Stimulated activated naive B cell treated with anti-CD40 and anti-IgM and Interleukin-4, amounts not matched to agents 10 μg/mL and 1 μg/mL and 100 μg/mL, for 72 hours (primary cell): ENCODE data around the gene SCN10A.

Source experiments
- ATAC-seq, 2 donors: fragments of 150-1000 bp; cut with Tn5 transposase; replicated peaks; 2 replicates each; pipeline ENCODE4 v1.10.0; 2021; ENCODE audit warnings: moderate library complexity in 1 of 2
- DNase-seq: peaks from one replicate; pipeline ENCODE4 v3.0.0; 2021
- H3K27ac Mint-ChIP-seq: one replicate; pipeline ENCODE4 v1.8.0; 2022; ENCODE audit warnings: mild to moderate bottlenecking, mixed read lengths
- H3K27me3 Mint-ChIP-seq, 2 donors: one replicate each; pipeline ENCODE4 v1.8.0; 2022; ENCODE audit warnings: mixed read lengths in 2 of 2
- H3K36me3 Mint-ChIP-seq, 2 donors: one replicate each; pipeline ENCODE4 v1.8.0; 2022; ENCODE audit warnings: mixed read lengths in 2 of 2, mild to moderate bottlenecking in 1 of 2
- H3K4me1 Mint-ChIP-seq, 2 donors: one replicate each; pipeline ENCODE4 v1.8.0; 2022; ENCODE audit warnings: mixed read lengths in 2 of 2, mild to moderate bottlenecking in 1 of 2
- H3K4me3 Mint-ChIP-seq, 2 donors: one replicate each; pipeline ENCODE4 v1.8.0; 2022; ENCODE audit warnings: mild to moderate bottlenecking in 2 of 2, mixed read lengths in 2 of 2, moderate library complexity in 1 of 2
- H3K9me3 Mint-ChIP-seq, 2 donors: one replicate each; pipeline ENCODE4 v1.8.0; 2022; ENCODE audit warnings: mixed read lengths in 2 of 2, mild to moderate bottlenecking in 1 of 2

Gene SCN10A

DNA sequence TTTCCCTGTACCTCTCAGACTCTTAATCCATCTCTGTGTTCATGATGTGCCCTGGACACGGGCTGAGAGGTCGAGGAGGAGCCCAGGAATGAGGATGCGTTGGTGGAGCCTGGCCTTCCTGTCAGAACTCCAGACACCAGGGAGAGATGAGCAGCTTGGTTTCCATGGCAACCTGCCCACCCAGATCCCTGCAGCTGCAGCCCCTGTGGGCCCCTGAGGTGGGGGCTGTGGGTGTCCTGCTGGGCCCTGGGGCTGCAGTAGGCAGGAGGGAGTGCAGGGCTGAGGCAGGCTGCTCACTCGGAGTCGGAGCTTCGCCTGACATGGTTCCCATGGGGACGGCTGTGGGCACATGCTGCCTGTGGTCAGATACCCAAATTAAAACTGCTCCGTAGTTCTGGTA lies 7.7 kb upstream of the SCN10A start:
- ATAC-seq, result no peak
- Mint-ChIP-seq H3K27me3 (peaks cover 23 to 27% of the 10 kb centered on the region in 2 donors), H3K4me3 (no peak overlapping the region), H3K36me3 (no peaks in the 10 kb centered on the region), H3K9me3 (no peaks in the 10 kb centered on the region), H3K27ac (no peak overlapping the region), H3K4me1 (no peaks in the 10 kb centered on the region)
- DNase-seq, result no peak

DNA sequence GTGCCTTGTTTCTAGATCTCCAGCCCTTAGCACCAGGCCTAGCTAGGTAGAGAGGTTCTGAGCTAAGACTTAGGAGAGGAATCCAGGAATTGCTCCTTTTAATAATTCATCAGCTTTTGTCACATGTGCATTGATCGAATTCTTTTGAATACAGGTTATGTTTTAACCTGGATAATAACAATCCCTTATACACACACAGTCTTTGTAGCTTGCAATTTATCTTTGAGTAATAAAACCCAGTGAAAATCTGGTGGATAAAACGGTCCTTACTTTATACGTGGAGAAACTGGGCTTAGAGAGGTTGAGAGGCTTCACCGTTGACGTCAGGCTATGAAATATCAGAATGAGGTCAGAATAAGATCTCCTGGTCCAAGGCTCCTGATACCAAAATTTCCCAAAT lies 7.2 kb upstream of the SCN10A start:
- no peak for DNase-seq
- Mint-ChIP-seq H3K4me1 (no peaks in the 10 kb centered on the region), H3K9me3 (no peaks in the 10 kb centered on the region), H3K27ac (no peak overlapping the region), H3K4me3 (no peak overlapping the region), H3K27me3 (peaks cover 23 to 24% of the 10 kb centered on the region in 2 donors), H3K36me3 (no peaks in the 10 kb centered on the region)
- no peak for ATAC-seq

DNA sequence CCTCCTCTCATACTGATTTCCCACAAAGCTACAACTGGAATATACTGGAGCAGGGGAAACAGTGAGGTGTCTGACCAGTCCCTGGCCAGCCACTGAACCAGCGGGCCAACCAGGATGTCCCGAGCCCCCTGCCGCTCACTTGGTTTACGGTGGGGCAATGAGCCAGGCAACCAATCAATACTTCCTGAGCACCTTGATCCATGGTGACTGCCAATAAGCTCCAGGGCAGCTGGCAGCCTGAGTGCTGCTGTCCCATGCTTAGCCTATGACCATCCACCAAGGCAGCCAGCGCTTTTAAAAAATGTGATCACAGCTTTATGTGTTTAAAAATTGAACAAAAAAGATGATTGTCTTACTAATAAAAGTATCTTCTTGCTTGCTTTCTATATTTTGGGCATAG lies 4.2 kb downstream of the SCN10A start:
- no peak overlapping the region for H3K4me3 Mint-ChIP-seq
- ATAC-seq (no peak), DNase-seq (no peak)
- no peaks in the 10 kb centered on the region for H3K36me3 Mint-ChIP-seq
- no peak overlapping the region for H3K27ac Mint-ChIP-seq
- no peaks in the 10 kb centered on the region for H3K4me1 Mint-ChIP-seq
- H3K9me3 Mint-ChIP-seq, result no peaks in the 10 kb centered on the region
- H3K27me3 Mint-ChIP-seq, result peaks cover 0 to 6% of the 10 kb centered on the region in 2 donors

GRCh38 chr3:38805765-38806386 lies 10.1 kb downstream of the SCN10A start:
- H3K36me3 Mint-ChIP-seq, result no peaks in the 10 kb centered on the region
- H3K4me1 Mint-ChIP-seq, result no peaks in the 10 kb centered on the region
- no peak overlapping the region for H3K4me3 Mint-ChIP-seq
- peaks cover 5 to 6% of the 10 kb centered on the region in 2 donors for H3K9me3 Mint-ChIP-seq
- no peaks in the 10 kb centered on the region for H3K27me3 Mint-ChIP-seq
- H3K27ac Mint-ChIP-seq, result no peak overlapping the region
- ATAC-seq (no peak), DNase-seq (no peak)

DNA sequence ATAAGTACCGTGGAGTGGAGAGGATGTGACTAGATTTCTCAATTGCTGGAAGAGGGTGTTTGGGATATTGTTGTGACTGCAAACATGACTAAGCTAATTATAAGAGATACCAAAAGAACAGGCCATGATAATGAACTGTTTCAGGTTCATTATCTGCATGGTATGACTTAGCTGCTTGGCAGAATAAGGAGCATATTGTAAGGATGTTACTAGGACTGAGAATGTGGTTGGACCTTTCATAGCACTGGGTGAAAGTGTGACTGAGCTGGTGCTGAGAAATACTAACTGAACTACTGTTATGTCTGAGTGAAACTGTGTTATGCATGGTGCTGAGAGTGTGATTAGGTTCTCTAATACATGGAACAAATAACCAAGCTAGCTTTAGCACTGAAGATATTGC lies 11.0 kb downstream of the SCN10A start:
- DNase-seq (no peak), ATAC-seq (no peak)
- peaks cover 5 to 6% of the 10 kb centered on the region in 2 donors for H3K9me3 Mint-ChIP-seq
- H3K27me3 Mint-ChIP-seq, result no peaks in the 10 kb centered on the region
- no peaks in the 10 kb centered on the region for H3K36me3 Mint-ChIP-seq
- H3K4me1 Mint-ChIP-seq, result no peaks in the 10 kb centered on the region
- no peak overlapping the region for H3K27ac Mint-ChIP-seq
- no peak overlapping the region for H3K4me3 Mint-ChIP-seq

- H3K4me1 Mint-ChIP-seq, result no peaks in the 10 kb centered on the region
- H3K27me3 Mint-ChIP-seq, result peaks cover 3 to 5% of the 10 kb centered on the region in 2 donors
- no peaks in the 10 kb centered on the region for H3K36me3 Mint-ChIP-seq
Observed at GRCh38 chr3:38800511-38800910, 15.5 kb downstream of the SCN10A start.

DNA sequence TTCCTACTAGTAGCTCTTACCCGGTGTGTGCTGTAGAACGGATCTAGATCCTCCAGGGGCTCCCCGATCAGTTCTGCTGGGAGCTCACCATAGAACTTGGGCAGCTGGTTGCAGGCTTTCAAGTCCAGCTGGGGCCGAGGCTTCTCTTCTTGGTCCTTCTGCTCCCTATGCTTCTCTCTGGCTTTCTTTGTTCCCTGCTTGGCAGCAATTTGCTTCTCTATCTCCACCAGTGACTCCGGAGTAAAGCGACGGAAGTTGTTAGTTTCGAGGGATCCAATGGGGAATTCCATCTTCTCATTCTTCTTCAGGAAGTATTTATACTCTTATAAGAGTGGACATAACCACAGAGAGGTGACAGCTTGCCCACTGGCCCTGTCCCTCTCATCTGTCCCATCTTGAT lies 22.3 kb downstream of the SCN10A start:
- no peaks in the 10 kb centered on the region for H3K4me1 Mint-ChIP-seq
- no peaks in the 10 kb centered on the region for H3K36me3 Mint-ChIP-seq
- H3K4me3 Mint-ChIP-seq, result no peak overlapping the region
- no peak overlapping the region for H3K27ac Mint-ChIP-seq
- DNase-seq (no peak), ATAC-seq (no peak)
- H3K27me3 Mint-ChIP-seq, result peaks cover 3 to 5% of the 10 kb centered on the region in 2 donors
- peaks cover 0 to 2% of the 10 kb centered on the region in 2 donors for H3K9me3 Mint-ChIP-seq

More at GRCh38 chr3:38800511-38800910, 15.5 kb downstream of the SCN10A start:
- no peak for DNase-seq
- H3K9me3 Mint-ChIP-seq, result peaks cover 0 to 7% of the 10 kb centered on the region in 2 donors
- no peak for ATAC-seq
- no peak overlapping the region for H3K4me3 Mint-ChIP-seq
- H3K27ac Mint-ChIP-seq, result no peak overlapping the region

- Mint-ChIP-seq H3K27ac (no peak overlapping the region), H3K27me3 (peaks cover 3 to 5% of the 10 kb centered on the region in 2 donors), H3K4me3 (no peak overlapping the region), H3K9me3 (peaks cover 0 to 2% of the 10 kb centered on the region in 2 donors), H3K36me3 (no peaks in the 10 kb centered on the region), H3K4me1 (no peaks in the 10 kb centered on the region)
- ATAC-seq (no peak), DNase-seq (no peak)
Observed at GRCh38 chr3:38792983-38793382, 23.0 kb downstream of the SCN10A start.

- Mint-ChIP-seq H3K27ac (no peak overlapping the region), H3K27me3 (peaks cover 5 to 16% of the 10 kb centered on the region in 2 donors), H3K4me3 (no peak overlapping the region), H3K9me3 (peaks cover 5% of the 10 kb centered on the region in 2 donors), H3K36me3 (no peaks in the 10 kb centered on the region), H3K4me1 (no peaks in the 10 kb centered on the region)
- no peak for ATAC-seq
- no peak for DNase-seq
Observed at GRCh38 chr3:38782148-38782547, 33.9 kb downstream of the SCN10A start.

DNA sequence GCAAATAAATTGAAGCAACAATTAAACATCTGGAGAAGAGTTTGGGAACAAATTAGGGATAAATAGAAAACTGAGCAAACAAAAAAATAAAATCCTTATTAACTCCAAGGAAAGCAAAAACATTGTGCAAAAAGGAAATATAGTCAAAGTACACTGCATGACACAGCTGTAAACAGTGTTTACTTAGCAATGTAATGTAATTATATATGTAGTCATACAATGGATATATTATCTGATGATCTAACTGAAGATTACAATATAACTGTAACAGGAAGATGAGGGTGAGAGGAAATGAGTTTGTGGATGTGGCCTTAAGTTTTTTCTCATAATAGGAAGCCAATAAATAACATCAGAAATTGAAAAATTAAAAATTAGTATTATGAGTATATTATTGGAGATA lies 42.5 kb downstream of the SCN10A start:
- H3K4me3 Mint-ChIP-seq, result no peak overlapping the region

GRCh38 chr3:38763569-38763968 lies 52.4 kb downstream of the SCN10A start:
- H3K27me3 Mint-ChIP-seq, result peaks cover 0 to 13% of the 10 kb centered on the region in 2 donors
- no peaks in the 10 kb centered on the region for H3K4me1 Mint-ChIP-seq
- H3K9me3 Mint-ChIP-seq, result peaks cover 6 to 8% of the 10 kb centered on the region in 2 donors
- ATAC-seq (no peak), DNase-seq (no peak)
- no peak overlapping the region for H3K27ac Mint-ChIP-seq
- no peak overlapping the region for H3K4me3 Mint-ChIP-seq
- no peaks in the 10 kb centered on the region for H3K36me3 Mint-ChIP-seq

More for the DNA sequence above, 42.5 kb downstream of the SCN10A start:
- DNase-seq, result no peak
- H3K27me3 Mint-ChIP-seq, result peaks cover 15 to 24% of the 10 kb centered on the region in 2 donors
- H3K27ac Mint-ChIP-seq, result no peak overlapping the region
- peaks cover 5 to 13% of the 10 kb centered on the region in 2 donors for H3K9me3 Mint-ChIP-seq
- no peaks in the 10 kb centered on the region for H3K36me3 Mint-ChIP-seq
- ATAC-seq, result no peak
- H3K4me1 Mint-ChIP-seq, result no peaks in the 10 kb centered on the region

- DNase-seq (no peak), ATAC-seq (no peak)
- Mint-ChIP-seq H3K4me1 (no peaks in the 10 kb centered on the region), H3K9me3 (peaks cover 0 to 2% of the 10 kb centered on the region in 2 donors), H3K27me3 (peaks cover 4 to 19% of the 10 kb centered on the region in 2 donors), H3K27ac (no peak overlapping the region), H3K36me3 (no peaks in the 10 kb centered on the region), H3K4me3 (no peak overlapping the region)
Observed at GRCh38 chr3:38758557-38758956, 57.5 kb downstream of the SCN10A start.

DNA sequence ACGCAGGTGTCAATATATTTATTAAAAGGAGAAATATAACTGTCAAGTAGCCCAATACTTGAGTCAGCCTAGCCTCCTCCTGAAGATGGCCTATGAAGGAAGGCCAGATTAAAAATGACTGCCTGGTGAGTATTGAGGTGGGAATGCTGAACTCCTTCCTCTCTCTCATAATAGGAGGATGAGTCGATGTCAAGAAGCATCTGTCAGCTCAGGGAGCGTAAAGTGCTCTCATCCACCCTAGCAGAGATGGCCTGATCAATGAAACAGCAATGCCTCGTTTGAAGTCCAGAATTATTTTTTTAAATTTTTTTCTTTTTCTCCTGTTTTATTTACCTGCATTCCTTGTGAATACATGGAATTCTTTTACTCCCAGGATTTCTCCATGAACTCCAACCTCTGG lies 58.3 kb downstream of the SCN10A start:
- Mint-ChIP-seq H3K36me3 (no peaks in the 10 kb centered on the region), H3K4me1 (no peaks in the 10 kb centered on the region), H3K27ac (no peak overlapping the region), H3K27me3 (peaks cover 4 to 19% of the 10 kb centered on the region in 2 donors), H3K4me3 (no peak overlapping the region), H3K9me3 (peaks cover 0 to 2% of the 10 kb centered on the region in 2 donors)
- no peak for DNase-seq
- no peak for ATAC-seq

DNA sequence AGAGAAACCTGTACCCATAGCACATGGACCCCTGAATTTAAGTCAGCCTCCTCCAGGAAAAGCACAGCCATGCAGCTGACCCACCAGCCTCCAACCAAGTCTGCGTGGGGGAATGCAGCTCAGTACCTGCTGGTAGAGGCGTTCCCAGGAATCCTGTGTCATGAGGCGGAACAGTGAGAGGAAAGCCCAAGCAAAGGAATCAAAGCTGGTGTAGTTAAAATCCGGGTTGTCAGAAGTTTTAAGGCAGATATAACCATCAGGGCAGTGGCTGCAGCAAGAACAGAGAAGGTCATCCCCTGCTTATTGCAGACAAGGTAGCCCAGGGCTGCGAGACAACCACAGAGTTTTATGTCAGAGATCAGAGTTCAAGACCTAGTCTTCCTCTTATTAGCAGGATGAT lies 59.1 kb downstream of the SCN10A start:
- Mint-ChIP-seq H3K36me3 (no peaks in the 10 kb centered on the region), H3K27ac (no peak overlapping the region), H3K9me3 (peaks cover 0 to 2% of the 10 kb centered on the region in 2 donors), H3K4me3 (no peak overlapping the region), H3K27me3 (peaks cover 4 to 12% of the 10 kb centered on the region in 2 donors), H3K4me1 (no peaks in the 10 kb centered on the region)
- no peak for ATAC-seq
- DNase-seq, result no peak

GRCh38 chr3:38755130-38755529 lies 60.9 kb downstream of the SCN10A start:
- Mint-ChIP-seq H3K27me3 (peaks cover 4 to 12% of the 10 kb centered on the region in 2 donors), H3K4me3 (no peak overlapping the region), H3K4me1 (no peaks in the 10 kb centered on the region), H3K27ac (no peak overlapping the region), H3K36me3 (no peaks in the 10 kb centered on the region), H3K9me3 (peaks cover 0 to 2% of the 10 kb centered on the region in 2 donors)
- no peak for ATAC-seq
- no peak for DNase-seq
